Stimulated activated memory B cell treated with anti-CD40 and anti-IgM and Interleukin-4, amounts not matched to agents 10 μg/mL and 1 μg/mL and 100 μg/mL, for 72 hours (primary cell): ENCODE results near the gene RALGPS1.

Experiments used
- ATAC-seq: fragments of 150-1000 bp; cut with Tn5 transposase; 2 replicates; pipeline ENCODE4 v1.10.0; 2021
- H3K27ac Mint-ChIP-seq: one replicate; pipeline ENCODE4 v1.8.0; 2022; ENCODE audit warnings: mild to moderate bottlenecking, mixed read lengths
- H3K27me3 Mint-ChIP-seq: one replicate; pipeline ENCODE4 v1.8.0; 2022; ENCODE audit warnings: mixed read lengths
- H3K36me3 Mint-ChIP-seq: one replicate; pipeline ENCODE4 v1.8.0; 2022; ENCODE audit warnings: mixed read lengths
- H3K4me1 Mint-ChIP-seq: one replicate; pipeline ENCODE4 v1.8.0; 2022; ENCODE audit warnings: mixed read lengths
- H3K4me3 Mint-ChIP-seq: one replicate; pipeline ENCODE4 v1.8.0; 2022; ENCODE audit warnings: mild to moderate bottlenecking, moderate library complexity, mixed read lengths
- H3K9me3 Mint-ChIP-seq: one replicate; pipeline ENCODE4 v1.8.0; 2022; ENCODE audit warnings: mixed read lengths

Gene RALGPS1

DNA sequence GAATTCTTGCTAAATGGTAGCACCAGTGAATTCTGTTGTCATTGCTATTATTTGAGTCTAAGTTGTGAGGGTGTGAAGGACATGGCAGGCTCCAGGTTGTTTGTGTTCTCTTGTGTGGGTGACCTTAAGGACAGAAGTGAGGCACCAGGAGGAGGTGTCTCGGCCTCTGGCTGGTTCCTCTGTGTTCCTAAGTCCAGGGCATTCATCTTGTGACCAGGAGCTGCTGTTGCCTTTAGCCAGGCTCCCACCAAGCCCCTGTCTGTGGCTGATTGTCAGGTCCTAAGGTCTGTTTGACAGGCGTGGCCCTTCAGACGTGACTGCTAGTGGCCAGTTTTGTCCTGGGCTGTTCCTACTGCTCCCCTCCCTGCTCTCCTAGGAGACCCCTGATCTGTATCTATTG lies 118.5 kb downstream of the RALGPS1 start:
- Mint-ChIP-seq H3K4me1 (no peaks in the 10 kb centered on the region), H3K9me3 (no peaks in the 10 kb centered on the region), H3K4me3 (no peak overlapping the region), H3K27me3 (no peaks in the 10 kb centered on the region), H3K27ac (no peak overlapping the region), H3K36me3 (peaks cover 19% of the 10 kb centered on the region)
- no peak for ATAC-seq

- H3K9me3 Mint-ChIP-seq, result no peaks in the 10 kb centered on the region
- no peak overlapping the region for H3K4me3 Mint-ChIP-seq
- no peaks in the 10 kb centered on the region for H3K27me3 Mint-ChIP-seq
- H3K36me3 Mint-ChIP-seq, result peaks cover 19% of the 10 kb centered on the region
- H3K4me1 Mint-ChIP-seq, result no peaks in the 10 kb centered on the region
- no peak for ATAC-seq
- H3K27ac Mint-ChIP-seq, result no peak overlapping the region
These were observed 119.2 kb downstream of the RALGPS1 start for GRCh38 chr9:127033789-127034188.

DNA sequence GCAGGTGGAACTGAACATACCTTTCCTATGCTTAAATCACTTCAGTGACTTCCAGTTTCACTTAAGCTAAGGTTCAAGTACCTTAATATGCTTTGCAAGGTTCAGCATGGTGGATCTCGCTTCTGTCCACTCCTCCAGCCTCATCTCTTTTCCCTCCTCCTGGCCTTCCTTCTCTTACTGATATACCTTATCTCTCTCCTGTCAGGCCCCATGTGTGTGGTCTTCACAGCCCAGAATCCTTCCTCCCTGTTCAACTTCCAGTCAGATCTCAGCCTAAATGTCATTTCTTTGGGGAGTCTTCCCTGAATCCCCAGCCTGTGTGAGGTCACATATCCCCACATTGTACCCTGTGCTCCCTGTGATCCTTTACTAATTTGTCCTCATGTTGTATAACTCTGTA lies 120.1 kb downstream of the RALGPS1 start:
- no peaks in the 10 kb centered on the region for H3K27me3 Mint-ChIP-seq
- no peak overlapping the region for H3K4me3 Mint-ChIP-seq
- H3K36me3 Mint-ChIP-seq, result peaks cover 19% of the 10 kb centered on the region
- no peak for ATAC-seq
- H3K27ac Mint-ChIP-seq, result no peak overlapping the region
- H3K9me3 Mint-ChIP-seq, result no peaks in the 10 kb centered on the region
- H3K4me1 Mint-ChIP-seq, result no peaks in the 10 kb centered on the region

DNA sequence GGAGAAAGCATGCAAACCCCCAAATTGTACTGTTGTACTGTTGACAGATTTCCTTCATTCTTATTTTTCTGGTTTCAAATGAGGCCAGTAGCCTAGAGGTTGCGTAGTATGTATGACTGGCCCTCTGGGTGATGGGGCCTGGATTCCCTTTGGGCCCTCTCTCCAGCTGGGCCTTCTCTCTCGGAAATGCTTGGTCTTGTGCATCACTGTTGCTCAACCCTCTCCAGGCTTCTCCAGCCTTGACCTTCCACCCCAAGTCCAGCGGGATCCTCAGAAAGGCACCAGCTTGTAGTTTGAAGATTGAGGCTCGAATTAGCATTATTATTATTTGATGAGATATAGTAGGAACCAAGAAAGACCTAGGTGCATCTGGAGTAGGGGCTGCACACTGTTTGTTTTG lies 120.8 kb downstream of the RALGPS1 start:
- Mint-ChIP-seq H3K4me1 (no peaks in the 10 kb centered on the region), H3K27me3 (no peaks in the 10 kb centered on the region), H3K9me3 (no peaks in the 10 kb centered on the region), H3K4me3 (no peak overlapping the region), H3K36me3 (peaks cover 13% of the 10 kb centered on the region), H3K27ac (no peak overlapping the region)
- no peak for ATAC-seq

- H3K27ac Mint-ChIP-seq, result no peak overlapping the region
- H3K4me3 Mint-ChIP-seq, result no peak overlapping the region
- peaks cover 13% of the 10 kb centered on the region for H3K36me3 Mint-ChIP-seq
- no peak for ATAC-seq
- H3K9me3 Mint-ChIP-seq, result no peaks in the 10 kb centered on the region
- no peaks in the 10 kb centered on the region for H3K4me1 Mint-ChIP-seq
- no peaks in the 10 kb centered on the region for H3K27me3 Mint-ChIP-seq
These were observed 121.4 kb downstream of the RALGPS1 start for GRCh38 chr9:127035948-127036347.

DNA sequence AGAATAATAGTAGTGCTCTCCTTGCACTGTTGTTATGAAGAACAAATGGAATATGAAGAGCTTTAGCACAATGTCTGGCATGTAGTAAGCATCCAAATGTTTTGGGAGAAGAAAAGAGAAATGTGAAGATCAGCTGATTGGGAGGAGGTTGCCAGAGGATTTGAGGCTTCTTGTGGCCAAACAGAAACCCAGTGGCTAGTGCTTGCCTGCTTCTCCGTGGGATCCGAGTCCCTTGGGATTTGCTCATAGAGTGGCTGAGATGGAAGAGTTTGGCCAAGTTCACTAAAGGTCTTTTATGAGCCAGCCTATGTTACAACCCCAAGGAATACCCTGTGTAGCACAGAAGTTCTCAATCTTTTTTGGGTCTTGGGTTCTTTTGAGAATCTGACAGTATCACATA lies 121.9 kb downstream of the RALGPS1 start:
- ATAC-seq, result no peak
- no peaks in the 10 kb centered on the region for H3K9me3 Mint-ChIP-seq
- H3K4me1 Mint-ChIP-seq, result no peaks in the 10 kb centered on the region
- H3K27me3 Mint-ChIP-seq, result no peaks in the 10 kb centered on the region
- H3K4me3 Mint-ChIP-seq, result no peak overlapping the region
- peaks cover 13% of the 10 kb centered on the region for H3K36me3 Mint-ChIP-seq
- H3K27ac Mint-ChIP-seq, result no peak overlapping the region

- H3K9me3 Mint-ChIP-seq, result no peaks in the 10 kb centered on the region
- H3K36me3 Mint-ChIP-seq, result peaks cover 18% of the 10 kb centered on the region
- H3K27me3 Mint-ChIP-seq, result no peaks in the 10 kb centered on the region
- no peaks in the 10 kb centered on the region for H3K4me1 Mint-ChIP-seq
- no peak for ATAC-seq
- no peak overlapping the region for H3K27ac Mint-ChIP-seq
- H3K4me3 Mint-ChIP-seq, result no peak overlapping the region
These were observed 123.9 kb downstream of the RALGPS1 start for GRCh38 chr9:127038531-127038930.

GRCh38 chr9:127039492-127039891 lies 124.9 kb downstream of the RALGPS1 start:
- no peak for ATAC-seq
- Mint-ChIP-seq H3K36me3 (peaks cover 18% of the 10 kb centered on the region), H3K9me3 (no peaks in the 10 kb centered on the region), H3K27me3 (no peaks in the 10 kb centered on the region), H3K4me3 (no peak overlapping the region), H3K4me1 (no peaks in the 10 kb centered on the region), H3K27ac (no peak overlapping the region)

- no peak overlapping the region for H3K27ac Mint-ChIP-seq
These were observed 130.6 kb downstream of the RALGPS1 start for GRCh38 chr9:127045148-127045547.

DNA sequence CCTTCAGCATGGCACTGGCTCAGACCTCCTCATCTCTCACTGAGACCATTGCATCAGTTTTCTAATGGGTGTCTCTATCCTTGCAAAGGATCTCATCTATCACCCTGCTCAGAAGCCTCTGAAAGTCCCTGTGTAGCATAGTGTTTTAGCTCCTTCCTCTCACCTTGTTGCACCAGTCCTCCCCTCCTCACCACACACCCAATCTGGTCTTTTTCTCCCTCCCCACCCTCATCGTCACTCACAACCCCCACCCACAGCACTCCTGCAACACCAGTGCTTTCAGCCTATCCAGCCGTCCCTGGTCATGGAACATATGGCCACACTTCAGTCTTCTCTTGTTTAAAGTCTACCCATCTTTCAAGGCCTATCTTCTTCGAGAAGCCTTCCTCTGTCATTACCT lies 133.4 kb downstream of the RALGPS1 start:
- peaks cover 8% of the 10 kb centered on the region for H3K36me3 Mint-ChIP-seq
- no peaks in the 10 kb centered on the region for H3K27me3 Mint-ChIP-seq
- H3K9me3 Mint-ChIP-seq, result no peaks in the 10 kb centered on the region
- ATAC-seq, result no peak
- peaks cover 21% of the 10 kb centered on the region for H3K4me1 Mint-ChIP-seq
- H3K4me3 Mint-ChIP-seq, result no peak overlapping the region
- H3K27ac Mint-ChIP-seq, result no peak overlapping the region

More at GRCh38 chr9:127045148-127045547, 130.6 kb downstream of the RALGPS1 start:
- Mint-ChIP-seq H3K4me1 (peaks cover 21% of the 10 kb centered on the region), H3K36me3 (peaks cover 5% of the 10 kb centered on the region), H3K9me3 (no peaks in the 10 kb centered on the region), H3K4me3 (no peak overlapping the region), H3K27me3 (no peaks in the 10 kb centered on the region)
- no peak for ATAC-seq

GRCh38 chr9:127049044-127049443 lies 134.5 kb downstream of the RALGPS1 start:
- no peak overlapping the region for H3K4me3 Mint-ChIP-seq
- peaks cover 7% of the 10 kb centered on the region for H3K36me3 Mint-ChIP-seq
- H3K27me3 Mint-ChIP-seq, result no peaks in the 10 kb centered on the region
- ATAC-seq, result peak; percentile 67
- H3K27ac Mint-ChIP-seq, result no peak overlapping the region
- peaks cover 21% of the 10 kb centered on the region for H3K4me1 Mint-ChIP-seq
- no peaks in the 10 kb centered on the region for H3K9me3 Mint-ChIP-seq

DNA sequence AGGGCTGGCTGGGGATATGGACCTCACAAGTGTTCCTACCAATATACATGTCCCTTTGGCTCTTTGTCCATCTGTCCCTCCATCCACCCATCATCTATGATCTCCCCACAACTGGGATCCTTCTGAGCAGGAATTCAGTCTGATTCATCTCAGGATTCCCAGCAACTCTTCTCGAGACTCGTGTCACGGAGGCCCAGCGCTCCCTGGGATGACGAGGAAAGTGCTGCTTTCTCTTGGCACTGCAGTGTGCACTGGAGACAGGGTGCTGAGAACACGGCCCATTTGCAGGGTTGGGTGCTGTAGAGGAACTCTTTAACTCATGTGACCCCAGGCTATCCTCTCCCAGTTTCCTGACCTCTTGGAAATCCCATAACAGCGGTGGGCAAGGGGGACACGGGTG lies 135.0 kb downstream of the RALGPS1 start:
- ATAC-seq, result no peak
- H3K4me1 Mint-ChIP-seq, result peaks cover 21% of the 10 kb centered on the region
- H3K4me3 Mint-ChIP-seq, result no peak overlapping the region
- H3K27me3 Mint-ChIP-seq, result no peaks in the 10 kb centered on the region
- H3K9me3 Mint-ChIP-seq, result no peaks in the 10 kb centered on the region
- peaks cover 8% of the 10 kb centered on the region for H3K36me3 Mint-ChIP-seq
- H3K27ac Mint-ChIP-seq, result no peak overlapping the region

- H3K4me1 Mint-ChIP-seq, result peaks cover 21% of the 10 kb centered on the region
- H3K4me3 Mint-ChIP-seq, result no peak overlapping the region
- peaks cover 12% of the 10 kb centered on the region for H3K36me3 Mint-ChIP-seq
- no peak overlapping the region for H3K27ac Mint-ChIP-seq
- H3K27me3 Mint-ChIP-seq, result no peaks in the 10 kb centered on the region
- ATAC-seq, result no peak
- no peaks in the 10 kb centered on the region for H3K9me3 Mint-ChIP-seq
These were observed 135.6 kb downstream of the RALGPS1 start for GRCh38 chr9:127050152-127050551.

GRCh38 chr9:127050591-127051001 lies 136.0 kb downstream of the RALGPS1 start:
- no peak for ATAC-seq
- Mint-ChIP-seq H3K27me3 (no peaks in the 10 kb centered on the region), H3K4me1 (peaks cover 21% of the 10 kb centered on the region), H3K4me3 (no peak overlapping the region), H3K27ac (no peak overlapping the region), H3K9me3 (no peaks in the 10 kb centered on the region), H3K36me3 (peaks cover 12% of the 10 kb centered on the region)

GRCh38 chr9:127051881-127052595 lies 137.5 kb downstream of the RALGPS1 start:
- no peak for ATAC-seq
- H3K27me3 Mint-ChIP-seq, result no peaks in the 10 kb centered on the region
- H3K9me3 Mint-ChIP-seq, result no peaks in the 10 kb centered on the region
- H3K36me3 Mint-ChIP-seq, result peaks cover 19% of the 10 kb centered on the region
- no peak overlapping the region for H3K4me3 Mint-ChIP-seq
- H3K27ac Mint-ChIP-seq, result no peak overlapping the region
- H3K4me1 Mint-ChIP-seq, result peaks cover 21% of the 10 kb centered on the region

DNA sequence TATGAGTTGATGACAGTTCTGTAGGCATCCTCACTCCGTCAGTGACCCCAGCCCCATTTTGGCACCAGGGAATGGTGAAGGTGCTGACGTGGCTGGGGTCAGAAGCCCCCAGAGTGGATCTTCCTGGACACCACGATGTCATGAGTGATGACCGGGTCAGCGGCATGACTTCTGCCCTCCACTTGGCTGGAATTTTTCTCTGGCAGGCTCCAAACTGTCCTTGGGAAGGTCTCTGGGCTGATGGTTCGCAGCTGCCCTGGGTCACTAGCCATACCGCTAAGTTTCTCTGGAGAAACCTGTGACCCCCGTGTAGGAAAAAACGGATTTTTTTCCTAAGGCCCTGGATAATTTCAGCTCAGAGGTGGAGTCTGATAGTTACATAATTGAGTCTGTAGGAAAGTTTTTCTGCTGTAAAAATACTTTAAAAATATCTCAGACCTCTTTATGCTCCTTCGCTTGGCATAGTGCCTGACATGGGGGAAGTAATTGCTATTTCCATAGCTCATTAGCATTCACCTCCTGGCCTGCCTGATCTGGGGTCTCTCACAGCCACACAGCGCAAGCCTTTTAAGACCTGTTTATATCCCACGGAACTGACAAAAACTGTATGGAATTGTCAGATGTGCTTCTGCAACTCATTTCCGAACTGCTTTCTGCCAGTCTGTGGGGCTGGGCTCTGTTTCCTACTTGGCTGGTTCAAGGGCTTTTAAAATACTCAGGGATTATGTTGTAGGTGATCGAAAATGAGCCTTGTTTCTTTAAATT lies 138.7 kb downstream of the RALGPS1 start:
- Mint-ChIP-seq H3K27me3 (no peaks in the 10 kb centered on the region), H3K4me1 (peaks cover 21% of the 10 kb centered on the region), H3K4me3 (no peak overlapping the region), H3K27ac (no peak overlapping the region), H3K9me3 (no peaks in the 10 kb centered on the region), H3K36me3 (peaks cover 25% of the 10 kb centered on the region)
- no peak for ATAC-seq
